ENCODE data around the gene MOCS3. TPM values are rescaled to one million over a fixed set of nuclear protein-coding genes. Genes with fewer than 3 reads are reported as not detected.

Gene MOCS3
- total RNA-seq, 1 experiment from 2014 or later = 5.8 TPM

DNA sequence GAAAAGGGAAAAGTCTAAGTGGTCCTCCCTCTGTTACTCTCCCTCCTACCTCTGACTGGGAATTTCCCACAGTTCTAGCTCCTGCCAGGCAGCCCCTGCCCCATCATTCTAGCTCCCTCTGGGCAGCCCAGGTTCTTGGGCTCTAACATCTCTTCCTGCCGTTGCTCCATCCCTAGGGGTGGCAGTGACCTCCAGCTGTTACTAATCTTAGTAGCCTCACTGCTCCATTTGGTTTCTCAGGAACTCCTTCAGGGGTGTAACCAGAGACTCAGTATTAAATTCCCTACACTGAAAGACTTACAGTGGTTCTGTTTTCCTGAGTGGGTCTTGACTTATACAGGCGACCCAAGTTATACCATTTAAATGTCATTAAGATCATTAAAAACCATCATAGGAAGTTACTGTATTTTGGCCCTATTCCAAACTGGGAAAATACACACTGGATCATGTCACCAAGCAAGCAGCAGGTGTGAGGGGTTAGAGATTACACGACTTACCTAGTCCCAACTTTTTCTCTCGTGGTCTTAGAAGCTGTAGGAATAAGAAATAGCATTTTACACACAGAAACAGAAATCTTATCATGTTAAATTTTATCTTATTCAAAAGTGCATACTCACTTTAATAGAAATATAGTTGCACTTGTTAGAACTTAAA lies 10.4 kb upstream of the MOCS3 start:
- TF ChIP-seq TCF7L2 (IDR thresholded peaks at IDR 0.05; ENCODE audit: low read depth, low read length) (no peak), SIN3A (IDR thresholded peaks at IDR 0.05; ENCODE audit: borderline replicate concordance, insufficient read depth, low read depth, low read length) (no peak), POLR2AphosphoS5 (IDR thresholded peaks at IDR 0.05; ENCODE audit: low read depth, low read length) (no peak)
- TF ChIP-seq, protein P1, sequence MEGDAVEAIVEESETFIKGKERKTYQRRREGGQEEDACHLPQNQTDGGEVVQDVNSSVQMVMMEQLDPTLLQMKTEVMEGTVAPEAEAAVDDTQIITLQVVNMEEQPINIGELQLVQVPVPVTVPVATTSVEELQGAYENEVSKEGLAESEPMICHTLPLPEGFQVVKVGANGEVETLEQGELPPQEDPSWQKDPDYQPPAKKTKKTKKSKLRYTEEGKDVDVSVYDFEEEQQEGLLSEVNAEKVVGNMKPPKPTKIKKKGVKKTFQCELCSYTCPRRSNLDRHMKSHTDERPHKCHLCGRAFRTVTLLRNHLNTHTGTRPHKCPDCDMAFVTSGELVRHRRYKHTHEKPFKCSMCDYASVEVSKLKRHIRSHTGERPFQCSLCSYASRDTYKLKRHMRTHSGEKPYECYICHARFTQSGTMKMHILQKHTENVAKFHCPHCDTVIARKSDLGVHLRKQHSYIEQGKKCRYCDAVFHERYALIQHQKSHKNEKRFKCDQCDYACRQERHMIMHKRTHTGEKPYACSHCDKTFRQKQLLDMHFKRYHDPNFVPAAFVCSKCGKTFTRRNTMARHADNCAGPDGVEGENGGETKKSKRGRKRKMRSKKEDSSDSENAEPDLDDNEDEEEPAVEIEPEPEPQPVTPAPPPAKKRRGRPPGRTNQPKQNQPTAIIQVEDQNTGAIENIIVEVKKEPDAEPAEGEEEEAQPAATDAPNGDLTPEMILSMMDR (IDR thresholded peaks at IDR 0.05) = no peak
- TF ChIP-seq, protein P2, sequence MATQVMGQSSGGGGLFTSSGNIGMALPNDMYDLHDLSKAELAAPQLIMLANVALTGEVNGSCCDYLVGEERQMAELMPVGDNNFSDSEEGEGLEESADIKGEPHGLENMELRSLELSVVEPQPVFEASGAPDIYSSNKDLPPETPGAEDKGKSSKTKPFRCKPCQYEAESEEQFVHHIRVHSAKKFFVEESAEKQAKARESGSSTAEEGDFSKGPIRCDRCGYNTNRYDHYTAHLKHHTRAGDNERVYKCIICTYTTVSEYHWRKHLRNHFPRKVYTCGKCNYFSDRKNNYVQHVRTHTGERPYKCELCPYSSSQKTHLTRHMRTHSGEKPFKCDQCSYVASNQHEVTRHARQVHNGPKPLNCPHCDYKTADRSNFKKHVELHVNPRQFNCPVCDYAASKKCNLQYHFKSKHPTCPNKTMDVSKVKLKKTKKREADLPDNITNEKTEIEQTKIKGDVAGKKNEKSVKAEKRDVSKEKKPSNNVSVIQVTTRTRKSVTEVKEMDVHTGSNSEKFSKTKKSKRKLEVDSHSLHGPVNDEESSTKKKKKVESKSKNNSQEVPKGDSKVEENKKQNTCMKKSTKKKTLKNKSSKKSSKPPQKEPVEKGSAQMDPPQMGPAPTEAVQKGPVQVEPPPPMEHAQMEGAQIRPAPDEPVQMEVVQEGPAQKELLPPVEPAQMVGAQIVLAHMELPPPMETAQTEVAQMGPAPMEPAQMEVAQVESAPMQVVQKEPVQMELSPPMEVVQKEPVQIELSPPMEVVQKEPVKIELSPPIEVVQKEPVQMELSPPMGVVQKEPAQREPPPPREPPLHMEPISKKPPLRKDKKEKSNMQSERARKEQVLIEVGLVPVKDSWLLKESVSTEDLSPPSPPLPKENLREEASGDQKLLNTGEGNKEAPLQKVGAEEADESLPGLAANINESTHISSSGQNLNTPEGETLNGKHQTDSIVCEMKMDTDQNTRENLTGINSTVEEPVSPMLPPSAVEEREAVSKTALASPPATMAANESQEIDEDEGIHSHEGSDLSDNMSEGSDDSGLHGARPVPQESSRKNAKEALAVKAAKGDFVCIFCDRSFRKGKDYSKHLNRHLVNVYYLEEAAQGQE (IDR thresholded peaks at IDR 0.05; ENCODE audit: insufficient read depth in 1 of 2, low read depth in 2 of 2, low read length in 1 of 2) = no peak
- Histone ChIP-seq H3K9me3 (ENCODE audit: control insufficient read depth, insufficient read depth, low read depth, low read length) (no peaks in the 10 kb centered on the region), H3K36me3 (ENCODE audit: control insufficient read depth, insufficient read depth, low read length) (peaks cover 38% of the 10 kb centered on the region), H3K4me1 (ENCODE audit: control insufficient read depth, insufficient read depth, low read length) (no peaks in the 10 kb centered on the region), H3K27ac (ENCODE audit: low read length) (no peak overlapping the region), H3K4me3 (ENCODE audit: low read depth in 2 of 2, low read length in 2 of 2) (no peak overlapping the region), H3K27me3 (ENCODE audit: control insufficient read depth, insufficient read depth, low read length) (no peaks in the 10 kb centered on the region)
- CTCF ChIA-PET = no interaction called here
- in situ Hi-C loops (cut with HindIII; ENCODE audit: low pct_unique_long_range_greater_than_20kb, low sequenced_read_pairs) (no loop called here), intact Hi-C loops (cut with micrococcal nuclease; ENCODE audit: unreplicated experiment) (no loop called here)
- BruUV-seq (replicated peaks) = no TSS peak
- ATAC-seq (peak; percentile 42; the same call in 1 of the 2 replicates), DNase-seq (ENCODE audit: low read depth, low spot score) (no peak)
- POLR2A ChIA-PET = no interaction called here

DNA sequence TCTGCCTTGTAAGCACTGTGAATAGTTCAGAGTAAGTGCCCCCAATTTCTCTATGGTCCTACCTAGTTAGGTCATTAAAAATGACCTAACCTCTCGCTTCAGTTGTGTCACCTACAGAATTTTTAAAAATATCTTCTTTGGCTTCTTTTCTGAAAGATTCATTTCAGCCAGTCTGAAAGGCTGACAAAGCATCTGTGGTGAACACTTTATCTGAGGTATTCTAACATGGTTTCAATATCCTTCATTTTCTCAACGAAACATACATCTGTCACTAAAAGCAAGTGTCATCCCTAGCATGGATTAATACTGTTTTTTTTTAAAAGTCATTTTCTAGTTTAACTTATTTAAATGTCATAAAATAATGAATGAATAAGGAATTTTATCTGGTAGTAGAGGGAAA lies 5.4 kb upstream of the MOCS3 start:
- DNase-seq (ENCODE audit: low read depth, low spot score) = no peak
- intact Hi-C loops (cut with micrococcal nuclease; ENCODE audit: unreplicated experiment) (no loop called here), in situ Hi-C loops (cut with HindIII; ENCODE audit: low pct_unique_long_range_greater_than_20kb, low sequenced_read_pairs) (no loop called here)
- no peak for ATAC-seq
- peaks cover 12% of the 10 kb centered on the region; the same call in 1 of the 2 replicates for H3K4me1 ChIP-seq (ENCODE audit: control insufficient read depth, insufficient read depth, low read length)
- no TSS peak for BruUV-seq (replicated peaks)
- POLR2A ChIA-PET = no interaction called here
- CTCF ChIA-PET = no interaction called here
- no peaks in the 10 kb centered on the region for H3K27me3 ChIP-seq (ENCODE audit: control insufficient read depth, insufficient read depth, low read length)
- no peaks in the 10 kb centered on the region for H3K9me3 ChIP-seq (ENCODE audit: control insufficient read depth, insufficient read depth, low read depth, low read length)
- no peak overlapping the region for H3K27ac ChIP-seq (ENCODE audit: low read length)
- TF ChIP-seq TCF7L2 (IDR thresholded peaks at IDR 0.05; ENCODE audit: low read depth, low read length) (no peak), POLR2AphosphoS5 (IDR thresholded peaks at IDR 0.05; ENCODE audit: low read depth, low read length) (no peak), SIN3A (IDR thresholded peaks at IDR 0.05; ENCODE audit: borderline replicate concordance, insufficient read depth, low read depth, low read length) (no peak)
- TF ChIP-seq, protein P2 (IDR thresholded peaks at IDR 0.05; ENCODE audit: insufficient read depth in 1 of 2, low read depth in 2 of 2, low read length in 1 of 2) = no peak
- TF ChIP-seq, protein P1 (IDR thresholded peaks at IDR 0.05) = no peak
- H3K4me3 ChIP-seq (ENCODE audit: low read depth in 2 of 2, low read length in 2 of 2) = no peak overlapping the region
- peaks cover 44% of the 10 kb centered on the region for H3K36me3 ChIP-seq (ENCODE audit: control insufficient read depth, insufficient read depth, low read length)

Data from Panc1 (cell line).